ENCODE results near the gene RIPK4.

- no peak for TF ChIP-seq CTCF (IDR thresholded peaks at IDR 0.05)
- no peak for TF ChIP-seq EZH2 (IDR thresholded peaks at IDR 0.05; ENCODE audit: borderline replicate concordance, insufficient read depth, low read depth, low read length, poor library complexity, severe bottlenecking)
Observed at GRCh38 chr21:41774467-41775148, 7.8 kb upstream of the RIPK4 start.

All from B cell (primary cell).